GM23248 (cell line): ENCODE data around the gene ERC2. TPM values are rescaled to one million over a fixed set of nuclear protein-coding genes. Genes with fewer than 3 reads are reported as not detected.

Experiments
- DNase-seq: peaks from one replicate; pipeline ENCODE4 v3.0.0-alpha.2; 2015
- H2AFZ ChIP-seq: fragments of 200-600 bp; sonication (generic); 2 replicates; pipeline ENCODE4 v1.6.1; 2016; ENCODE audit warnings: antibody characterized with exemption
- H3F3A ChIP-seq: fragments of 200-600 bp; sonication (generic); 2 replicates; pipeline ENCODE4 v1.6.1; 2016; ENCODE audit warnings: mild to moderate bottlenecking, antibody characterized with exemption, mixed run types; ENCODE audit not compliant: insufficient read depth
- H3K27ac ChIP-seq: fragments of 200-600 bp; sonication (generic); 2 replicates; pipeline ENCODE4 v1.5.1; 2016; ENCODE audit warnings: mild to moderate bottlenecking
- H3K27me3 ChIP-seq: fragments of 200-600 bp; sonication (generic); replicated peaks from 2 replicates; pipeline ENCODE4 v1.6.1; 2016; ENCODE audit warnings: mild to moderate bottlenecking; ENCODE audit not compliant: insufficient read depth
- H3K36me3 ChIP-seq: fragments of 200-600 bp; sonication (generic); 2 replicates; pipeline ENCODE4 v1.6.1; 2016; ENCODE audit warnings: low read depth, mild to moderate bottlenecking
- H3K4me1 ChIP-seq: fragments of 200-600 bp; sonication (generic); 2 replicates; pipeline ENCODE4 v1.6.1; 2016; ENCODE audit warnings: mild to moderate bottlenecking; ENCODE audit not compliant: insufficient read depth
- H3K4me2 ChIP-seq: fragments of 200-600 bp; sonication (generic); one replicate; pipeline ENCODE4 v1.6.1; 2016; ENCODE audit warnings: mild to moderate bottlenecking; ENCODE audit not compliant: unreplicated experiment
- H3K4me3 ChIP-seq: fragments of 200-600 bp; sonication (generic); 2 replicates; pipeline ENCODE4 v1.5.1; 2016; ENCODE audit warnings: mild to moderate bottlenecking
- H3K79me2 ChIP-seq: fragments of 200-600 bp; sonication (generic); 2 replicates; pipeline ENCODE4 v1.6.1; 2016; ENCODE audit warnings: mild to moderate bottlenecking; ENCODE audit not compliant: insufficient read depth
- H3K9ac ChIP-seq: fragments of 200-600 bp; sonication (generic); 2 replicates; pipeline ENCODE4 v1.6.1; 2016; ENCODE audit warnings: mild to moderate bottlenecking
- H3K9me2 ChIP-seq: fragments of 200-600 bp; sonication (generic); 2 replicates; pipeline ENCODE4 v1.6.1; 2016; ENCODE audit warnings: mixed run types, mild to moderate bottlenecking, moderate library complexity; ENCODE audit not compliant: insufficient read depth
- H3K9me3 ChIP-seq: fragments of 200-600 bp; sonication (generic); one replicate; pipeline ENCODE4 v1.6.1; 2017; ENCODE audit warnings: low read depth
- H4K20me1 ChIP-seq: fragments of 200-600 bp; sonication (generic); 2 replicates; pipeline ENCODE4 v1.6.0; 2016; ENCODE audit not compliant: insufficient read depth
- EZH2 ChIP-seq: fragments of 200-600 bp; sonication (generic); IDR thresholded peaks from 2 replicates; pipeline ENCODE4 v1.6.1; 2018; ENCODE audit warnings: antibody characterized with exemption, mild to moderate bottlenecking; ENCODE audit not compliant: insufficient read depth, poor library complexity, severe bottlenecking
- EZH2phosphoT487 ChIP-seq: fragments of 200-600 bp; sonication (generic); IDR thresholded peaks from 2 replicates; pipeline ENCODE4 v1.6.1; 2018; ENCODE audit warnings: antibody characterized with exemption, moderate library complexity, mild to moderate bottlenecking, low read depth; ENCODE audit not compliant: insufficient read depth
- WGBS, 2 experiments: methylation state at CpG; one replicate each; pipeline ENCODE4 v1.1.6; 2015 to 2017; ENCODE audit warnings: low lambda C conversion rate in 2 of 2, low coverage in 1 of 2; ENCODE audit errors: missing lambda C conversion rate in 2 of 2; 5-methylcytosine and 5-hydroxymethylcytosine counted together
- in situ Hi-C: fragments of 300-500 bp; cut with MboI; formaldehyde crosslinking; loops from 2 replicates; pipeline ENCODE4 v1.15.0; 2020
- polyA plus RNA-seq: library from polyadenylated mRNA; unstranded; fragments of >200 nt; fragmentation: Nextera tagmentation; extraction: Ambion mirVana; gene quantifications from 2 replicates; pipeline ENCODE4 v1.2.1, GENCODE V29; 2016
- total RNA-seq: library from RNA; depleted of rRNA; stranded (reverse); fragments of >200 nt; shearing (Covaris generic); gene quantifications from 2 replicates; pipeline ENCODE4 v1.2.3, GENCODE V29; 2014

The ERC2 gene
- total and polyA plus RNA-seq, 2 experiments from 2014 or later: not detected

DNA sequence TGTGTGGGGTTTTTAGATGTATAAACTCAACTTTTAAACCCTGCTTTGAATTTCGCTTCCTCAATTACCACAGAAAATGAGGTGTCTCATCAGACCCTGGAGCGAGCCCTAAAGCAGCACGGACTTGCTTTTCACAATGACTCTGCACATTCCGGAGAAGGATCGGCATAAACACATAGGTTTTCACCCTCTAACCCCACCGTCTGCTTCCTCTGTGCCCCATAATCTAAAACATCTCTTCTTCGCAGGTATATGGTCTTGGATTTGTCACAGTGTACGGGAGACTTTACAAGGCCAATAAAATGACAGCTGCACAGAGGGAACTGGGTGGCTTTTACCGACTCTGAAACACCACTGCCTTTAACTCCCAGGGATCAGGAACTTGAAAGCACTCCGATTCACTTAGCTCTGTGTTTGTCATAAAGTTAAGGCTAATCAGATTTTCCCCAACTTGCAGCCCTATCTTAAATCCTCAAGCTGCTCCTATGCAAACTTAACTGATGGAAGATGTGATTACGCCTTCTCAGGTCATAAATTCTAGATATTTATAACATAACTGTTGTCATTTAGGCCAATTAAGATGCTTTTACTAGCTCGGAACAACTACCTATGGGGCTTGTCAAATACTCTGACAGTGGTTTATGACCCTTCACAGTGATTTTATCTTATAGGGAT lies 847.8 kb downstream of the ERC2 start:
- no peak overlapping the region for H3K27ac ChIP-seq
- in situ Hi-C loops: no loop called here
- DNase-seq: peak; percentile 20

DNA sequence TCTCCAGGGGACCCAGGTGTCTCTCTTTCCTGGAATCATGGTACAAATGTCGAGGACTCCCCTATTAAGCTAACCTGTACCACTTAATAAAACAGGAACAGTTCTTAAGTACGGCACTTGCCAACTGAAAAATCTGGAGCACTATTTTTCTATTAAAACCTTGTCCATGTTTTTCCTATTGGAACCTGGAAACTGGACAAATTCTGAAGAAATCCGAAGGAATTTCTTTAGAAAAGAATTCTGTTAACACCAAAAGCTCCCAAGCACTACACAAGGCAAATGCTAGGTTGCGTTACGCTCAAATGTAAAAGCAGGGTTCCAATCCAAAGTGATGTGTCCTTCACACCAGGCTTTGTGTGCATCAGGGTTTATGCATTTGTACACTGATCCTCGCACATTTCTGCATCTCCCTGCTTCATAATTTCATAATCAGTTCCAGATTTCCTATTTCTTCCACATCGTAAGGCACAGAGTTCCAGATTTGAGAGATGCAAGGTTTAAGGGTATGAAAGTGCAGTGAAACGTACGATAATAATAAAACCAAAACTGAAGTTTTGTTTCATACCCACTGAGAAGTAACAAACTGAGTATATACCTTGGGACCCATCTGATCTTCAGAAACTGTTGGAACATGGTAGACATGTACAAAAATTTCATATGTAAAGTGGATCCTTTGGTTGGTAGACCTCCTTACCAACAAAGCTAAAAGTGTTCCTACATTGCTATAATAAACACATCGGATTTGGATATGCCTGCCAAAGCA lies 849.0 kb downstream of the ERC2 start:
- Histone ChIP-seq H3K9me2 (no peaks in the 10 kb centered on the region), H3K9ac (no peak overlapping the region), H2AFZ (no peak overlapping the region), H3K4me3 (no peak overlapping the region), H3K27ac (no peak overlapping the region), H3K36me3 (no peaks in the 10 kb centered on the region), H3K79me2 (no peaks in the 10 kb centered on the region), H3K9me3 (no peaks in the 10 kb centered on the region), H3K4me1 (peaks cover 20% of the 10 kb centered on the region), H4K20me1 (no peaks in the 10 kb centered on the region), H3K27me3 (0 out of 2 replicates have a peak, but pooled peaks cover 3% of the 10 kb centered on the region), H3K4me2 (no peak overlapping the region), H3F3A (0 out of 2 replicates have a peak, but pooled peaks cover 14% of the 10 kb centered on the region)
- no peak for DNase-seq
- TF ChIP-seq EZH2 (no peak), EZH2phosphoT487 (no peak)
- in situ Hi-C loops: no loop called here
- WGBS, 2 experiments: 28 to 30% methylated on average over 10 of the region's 10 CpGs

More for the DNA sequence above, 847.8 kb downstream of the ERC2 start:
- Histone ChIP-seq H2AFZ (no peak overlapping the region), H3K4me2 (no peak overlapping the region), H3K9me3 (no peaks in the 10 kb centered on the region), H3F3A (0 out of 2 replicates have a peak, but pooled peaks cover 14% of the 10 kb centered on the region), H3K9me2 (no peaks in the 10 kb centered on the region), H3K4me1 (peaks cover 20% of the 10 kb centered on the region), H3K36me3 (no peaks in the 10 kb centered on the region), H3K9ac (no peak overlapping the region), H3K79me2 (no peaks in the 10 kb centered on the region), H4K20me1 (no peaks in the 10 kb centered on the region), H3K4me3 (no peak overlapping the region), H3K27me3 (0 out of 2 replicates have a peak, but pooled peaks cover 3% of the 10 kb centered on the region)
- 71 to 76% methylated on average over 12 of the region's 12 CpGs for WGBS, 2 experiments
- no peak for TF ChIP-seq EZH2phosphoT487
- no peak for TF ChIP-seq EZH2

DNA sequence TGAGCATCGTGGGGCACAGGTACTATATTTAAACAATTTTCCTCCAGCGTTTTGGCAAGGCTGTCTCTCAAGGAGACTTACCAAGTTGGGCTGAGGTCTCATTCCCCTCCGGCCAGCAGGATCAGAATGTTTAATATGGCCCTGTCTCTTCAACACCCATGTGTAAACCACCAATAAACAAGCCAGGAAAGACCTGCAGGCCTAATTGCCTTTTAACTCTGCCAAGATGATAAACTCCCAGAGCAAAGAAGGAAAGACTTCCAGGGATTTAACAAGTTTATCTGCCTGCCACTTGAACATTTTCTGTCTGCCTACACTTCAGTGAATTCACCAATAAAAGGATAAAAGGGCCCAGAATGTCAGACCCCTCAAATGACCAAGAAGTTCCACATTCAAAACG lies 850.9 kb downstream of the ERC2 start:
- no peak overlapping the region for H3K9ac ChIP-seq
- in situ Hi-C loops: no loop called here
- H3F3A ChIP-seq: 0 out of 2 replicates have a peak, but pooled peaks cover 1% of the 10 kb centered on the region
- no peaks in the 10 kb centered on the region for H3K36me3 ChIP-seq
- no peak overlapping the region for H2AFZ ChIP-seq
- no peaks in the 10 kb centered on the region for H4K20me1 ChIP-seq
- TF ChIP-seq EZH2phosphoT487 (no peak), EZH2 (no peak)
- H3K9me3 ChIP-seq: no peaks in the 10 kb centered on the region
- H3K4me1 ChIP-seq: peaks cover 11% of the 10 kb centered on the region
- no peaks in the 10 kb centered on the region for H3K79me2 ChIP-seq
- H3K4me2 ChIP-seq: no peak overlapping the region
- 44 to 46% methylated on average over 4 of the region's 4 CpGs for WGBS, 2 experiments
- no peaks in the 10 kb centered on the region for H3K9me2 ChIP-seq
- DNase-seq: no peak
- H3K27ac ChIP-seq: no peak overlapping the region
- H3K4me3 ChIP-seq: no peak overlapping the region
- peaks cover 13% of the 10 kb centered on the region for H3K27me3 ChIP-seq

DNA sequence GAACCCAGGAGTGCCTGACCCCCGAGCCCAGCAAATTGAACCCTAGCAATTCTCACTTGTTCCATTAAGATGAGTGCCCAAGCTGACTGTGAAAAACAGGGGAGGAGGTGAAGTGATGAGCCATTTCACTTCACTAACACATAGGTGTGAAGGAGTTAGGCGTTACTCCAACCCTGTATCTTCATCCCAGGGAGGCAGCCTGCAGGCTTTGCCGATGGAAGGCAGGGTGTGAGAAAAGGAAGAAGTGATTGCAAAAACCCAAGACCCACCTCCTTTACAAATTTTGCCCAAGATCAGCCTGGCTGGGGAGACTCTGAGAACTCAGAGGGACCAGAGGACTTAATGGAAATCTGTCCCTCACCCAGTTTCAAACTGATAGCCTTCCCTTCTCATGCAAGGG lies 851.5 kb downstream of the ERC2 start:
- no peaks in the 10 kb centered on the region for H4K20me1 ChIP-seq
- H3K36me3 ChIP-seq: no peaks in the 10 kb centered on the region
- no peak overlapping the region for H3K4me3 ChIP-seq
- 43 to 54% methylated on average over 3 of the region's 3 CpGs for WGBS, 2 experiments
- H2AFZ ChIP-seq: no peak overlapping the region
- no peaks in the 10 kb centered on the region for H3K79me2 ChIP-seq
- peaks cover 18% of the 10 kb centered on the region for H3K27me3 ChIP-seq
- no peaks in the 10 kb centered on the region for H3K9me3 ChIP-seq
- in situ Hi-C loops: no loop called here
- TF ChIP-seq EZH2phosphoT487: no peak
- TF ChIP-seq EZH2: no peak
- H3K9ac ChIP-seq: no peak overlapping the region
- peaks cover 9% of the 10 kb centered on the region for H3K4me1 ChIP-seq
- H3K4me2 ChIP-seq: no peak overlapping the region
- H3F3A ChIP-seq: no peaks in the 10 kb centered on the region
- no peak overlapping the region for H3K27ac ChIP-seq
- no peaks in the 10 kb centered on the region for H3K9me2 ChIP-seq
- DNase-seq: no peak
